ENCODE measurements around the gene HAND2. TPM values are rescaled to one million over a fixed set of nuclear protein-coding genes. Genes with fewer than 3 reads are reported as not detected.

Gene HAND2
- total and polyA plus RNA-seq, 2 experiments from 2014 or later = 0.15 TPM; not detected in 1

- Histone ChIP-seq H3K79me2 (replicated peaks; ENCODE audit: insufficient read depth) (no peaks in the 10 kb centered on the region), H2AFZ (no peak overlapping the region), H3K4me2 (no peak overlapping the region), H3K4me3 (no peak overlapping the region), H3K27me3 (ENCODE audit: insufficient read depth) (peaks cover 97% of the 10 kb centered on the region), H3K9me2 (ENCODE audit: insufficient read depth) (no peaks in the 10 kb centered on the region), H3K4me1 (ENCODE audit: insufficient read depth) (peaks cover 16% of the 10 kb centered on the region), H3F3A (replicated peaks; ENCODE audit: low read depth) (peaks cover 5% of the 10 kb centered on the region), H3K27ac (ENCODE audit: low read depth) (no peak overlapping the region), H4K20me1 (replicated peaks; ENCODE audit: insufficient read depth) (peaks cover 21% of the 10 kb centered on the region), H3K36me3 (ENCODE audit: insufficient read depth) (no peaks in the 10 kb centered on the region)
- DNase-seq (ENCODE audit: low spot score) (no peak), ATAC-seq (no peak)
- Mint-ChIP-seq H3K4me3 (no peak overlapping the region), H3K36me3 (ENCODE audit: low read depth) (no peaks in the 10 kb centered on the region; the same call in 2 of the 3 replicates), H3K27ac (no peak overlapping the region), H3K4me1 (peaks cover 24% of the 10 kb centered on the region), H3K9me3 (no peaks in the 10 kb centered on the region), H3K27me3 (ENCODE audit: insufficient read depth, low read depth, poor library complexity) (peaks cover 67% of the 10 kb centered on the region)
- TF ChIP-seq CREB1 (CRISPR knock-in tag; IDR thresholded peaks at IDR 0.05; ENCODE audit: low read depth) = no peak
- no peak for TF ChIP-seq EZH2phosphoT487 (IDR thresholded peaks at IDR 0.05; ENCODE audit: unreplicated experiment)
- TF ChIP-seq ZNF331 (CRISPR knock-in tag; IDR thresholded peaks at IDR 0.05; ENCODE audit: low read depth) = no peak
- TF ChIP-seq EZH2 (IDR thresholded peaks at IDR 0.05; ENCODE audit: low read depth, unreplicated experiment) = peak; percentile 7
These were observed 10.0 kb upstream of the HAND2 start for GRCh38 chr4:173539986-173540385.

GRCh38 chr4:173538909-173539445 lies 8.9 kb upstream of the HAND2 start:
- H3K4me1 ChIP-seq (ENCODE audit: insufficient read depth) = peaks cover 17% of the 10 kb centered on the region
- Mint-ChIP-seq H3K4me1 (peaks cover 28% of the 10 kb centered on the region), H3K36me3 (ENCODE audit: low read depth) (no peaks in the 10 kb centered on the region; the same call in 2 of the 3 replicates), H3K4me3 (peak overlapping the region; percentile 65), H3K27ac (no peak overlapping the region), H3K9me3 (no peaks in the 10 kb centered on the region), H3K27me3 (ENCODE audit: insufficient read depth, low read depth, poor library complexity) (peaks cover 77% of the 10 kb centered on the region)
- peak; percentile 75 for TF ChIP-seq EZH2 (IDR thresholded peaks at IDR 0.05; ENCODE audit: low read depth, unreplicated experiment)
- no peak for TF ChIP-seq ZNF331 (CRISPR knock-in tag; IDR thresholded peaks at IDR 0.05; ENCODE audit: low read depth)
- H3K4me3 ChIP-seq = peak overlapping the region; percentile 54
- H3K36me3 ChIP-seq (ENCODE audit: insufficient read depth) = no peaks in the 10 kb centered on the region
- H3F3A ChIP-seq (replicated peaks; ENCODE audit: low read depth) = peaks cover 12% of the 10 kb centered on the region
- H4K20me1 ChIP-seq (replicated peaks; ENCODE audit: insufficient read depth) = peaks cover 30% of the 10 kb centered on the region
- ATAC-seq (no peak; the same call in 2 of the 3 replicates), DNase-seq (ENCODE audit: low spot score) (peak; percentile 16)
- no peaks in the 10 kb centered on the region for H3K9me2 ChIP-seq (ENCODE audit: insufficient read depth)
- peak overlapping the region; percentile 72; the same call in 1 of the 2 replicates for H2AFZ ChIP-seq
- H3K27me3 ChIP-seq (ENCODE audit: insufficient read depth) = peaks cover 100% of the 10 kb centered on the region
- H3K79me2 ChIP-seq (replicated peaks; ENCODE audit: insufficient read depth) = no peaks in the 10 kb centered on the region
- H3K27ac ChIP-seq (ENCODE audit: low read depth) = no peak overlapping the region
- H3K4me2 ChIP-seq = peak overlapping the region; percentile 81

GRCh38 chr4:173538148-173538908 lies 8.3 kb upstream of the HAND2 start:
- no peaks in the 10 kb centered on the region for H3K36me3 ChIP-seq (ENCODE audit: insufficient read depth)
- TF ChIP-seq EZH2 (IDR thresholded peaks at IDR 0.05; ENCODE audit: low read depth, unreplicated experiment) (peak; percentile 55), REST (IDR thresholded peaks at IDR 0.05; ENCODE audit: unreplicated experiment) (no peak), EZH2phosphoT487 (IDR thresholded peaks at IDR 0.05; ENCODE audit: unreplicated experiment) (peak; percentile 93), NANOG (IDR thresholded peaks at IDR 0.05; ENCODE audit: borderline replicate concordance) (no peak)
- Mint-ChIP-seq H3K9me3 (no peaks in the 10 kb centered on the region), H3K4me1 (peaks cover 28% of the 10 kb centered on the region), H3K27me3 (ENCODE audit: insufficient read depth, low read depth, poor library complexity) (peaks cover 84% of the 10 kb centered on the region), H3K27ac (no peak overlapping the region), H3K4me3 (peak overlapping the region; percentile 65), H3K36me3 (ENCODE audit: low read depth) (no peaks in the 10 kb centered on the region; the same call in 2 of the 3 replicates)
- peak; percentile 60 for ATAC-seq
- H4K20me1 ChIP-seq (replicated peaks; ENCODE audit: insufficient read depth) = peaks cover 37% of the 10 kb centered on the region
- H3K27me3 ChIP-seq (ENCODE audit: insufficient read depth) = peaks cover 100% of the 10 kb centered on the region
- DNase-seq (ENCODE audit: low spot score) = peak; percentile 58
- peaks cover 17% of the 10 kb centered on the region for H3K4me1 ChIP-seq (ENCODE audit: insufficient read depth)
- H3K79me2 ChIP-seq (replicated peaks; ENCODE audit: insufficient read depth) = no peaks in the 10 kb centered on the region
- H2AFZ ChIP-seq = peak overlapping the region; percentile 72
- H3K27ac ChIP-seq (ENCODE audit: low read depth) = no peak overlapping the region
- H3K9me2 ChIP-seq (ENCODE audit: insufficient read depth) = no peaks in the 10 kb centered on the region
- peaks cover 14% of the 10 kb centered on the region for H3F3A ChIP-seq (replicated peaks; ENCODE audit: low read depth)
- peak overlapping the region; percentile 81 for H3K4me2 ChIP-seq
- H3K4me3 ChIP-seq = peak overlapping the region; percentile 54

Data from GM23338 (cell line).